ENCODE measurements around the gene DNALI1. TPM values are rescaled to one million over a fixed set of nuclear protein-coding genes. Genes with fewer than 3 reads are reported as not detected.
"Not testable (repeated sequence)": the region's sequence is repeated elsewhere in the genome, so short reads cannot be mapped to it uniquely, and the experiment has no call there.

The DNALI1 gene
- 1 to 10 TPM; 6.2 to 6.3 TPM for total RNA-seq
- long read RNA-seq, partial matches to known transcripts: 0 of 1 reads
- long read RNA-seq, other reads (novel, unspliced or antisense): 0 of 1 reads

GRCh38 chr1:37556712-37557196, at the start of gene DNALI1:
DNALI1 (plus strand) TSS chr1:37556940; CDS start chr1:37556995, 55 bp downstream.
- DNase-seq (peak; percentile 88), ATAC-seq (peak; percentile 91 to 95)
- intact Hi-C loops (cut with DNase I): no loop called here

- ATAC-seq (no peak), DNase-seq (no peak)
- intact Hi-C loops (cut with DNase I): no loop called here
Observed at GRCh38 chr1:37509181-37509580, 47.6 kb upstream of the DNALI1 start.

GRCh38 chr1:37513795-37514349, 42.9 kb upstream of the DNALI1 start:
- DNase-seq (peak; percentile 34), ATAC-seq (peak; percentile 9 to 32)
- intact Hi-C loops (cut with DNase I): no loop called here

GRCh38 chr1:37514350-37515184, 42.2 kb upstream of the DNALI1 start, which contains the start of gene MEAF6:
MEAF6 (minus strand) TSS chr1:37514766; CDS start chr1:37514746, 20 bp downstream.
- intact Hi-C loops (cut with DNase I): no loop called here
- ATAC-seq (peak; percentile 99), DNase-seq (peak; percentile 89)

GRCh38 chr1:37515185-37516034, 41.3 kb upstream of the DNALI1 start:
- ATAC-seq: no peak
- intact Hi-C loops (cut with DNase I): no loop called here
- DNase-seq: no peak

- no peak for DNase-seq
- no peak for ATAC-seq
- intact Hi-C loops (cut with DNase I): no loop called here
Observed at GRCh38 chr1:37517569-37517968, 39.2 kb upstream of the DNALI1 start.

GRCh38 chr1:37518241-37518640, 38.5 kb upstream of the DNALI1 start:
- intact Hi-C loops (cut with DNase I); DNase-seq; ATAC-seq: not testable (repeated sequence)

GRCh38 chr1:37518929-37519328, 37.8 kb upstream of the DNALI1 start:
- intact Hi-C loops (cut with DNase I); DNase-seq; ATAC-seq: not testable (repeated sequence)

GRCh38 chr1:37519613-37520012, 37.1 kb upstream of the DNALI1 start:
- intact Hi-C loops (cut with DNase I): no loop called here
- ATAC-seq: no peak
- no peak for DNase-seq

- intact Hi-C loops (cut with DNase I); DNase-seq; ATAC-seq: not testable (repeated sequence)
Observed at GRCh38 chr1:37529888-37530287, 26.9 kb upstream of the DNALI1 start.

- intact Hi-C loops (cut with DNase I); DNase-seq; ATAC-seq: not testable (repeated sequence)
Observed at GRCh38 chr1:37532418-37533156, 24.2 kb upstream of the DNALI1 start.

- intact Hi-C loops (cut with DNase I): no loop called here
- no peak for ATAC-seq
- no peak for DNase-seq
Observed at GRCh38 chr1:37533317-37534093, 23.2 kb upstream of the DNALI1 start.

- ATAC-seq: no peak
- intact Hi-C loops (cut with DNase I): no loop called here
- DNase-seq: no peak
Observed at GRCh38 chr1:37537378-37537777, 19.4 kb upstream of the DNALI1 start.

GRCh38 chr1:37539154-37539553, 17.6 kb upstream of the DNALI1 start:
- ATAC-seq; DNase-seq; intact Hi-C loops (cut with DNase I): not testable (repeated sequence)

- DNase-seq: no peak
- intact Hi-C loops (cut with DNase I): no loop called here
- ATAC-seq: no peak
Observed at GRCh38 chr1:37540036-37540785, 16.5 kb upstream of the DNALI1 start.

GRCh38 chr1:37544530-37544929, 12.2 kb upstream of the DNALI1 start:
- ATAC-seq: no peak
- intact Hi-C loops (cut with DNase I): no loop called here
- no peak for DNase-seq

- ATAC-seq: no peak
- intact Hi-C loops (cut with DNase I): no loop called here
- no peak for DNase-seq
Observed at GRCh38 chr1:37545019-37545418, 11.7 kb upstream of the DNALI1 start.

All from left cardiac atrium (tissue), 4 donors.